HG02938 (cell line): ENCODE measurements around the gene MST1R.
"Not testable (repeated sequence)": the region's sequence is repeated elsewhere in the genome, so short reads cannot be mapped to it uniquely, and the experiment has no call there.

Experiments used
- ATAC-seq: cut with Tn5 transposase; IDR thresholded peaks from one replicate; pipeline ENCODE4 v1.9.1; 2021; ENCODE audit warnings: mild to moderate bottlenecking, moderate library complexity; ENCODE audit not compliant: unreplicated experiment

The MST1R gene

GRCh38 chr3:49912881-49913281 lies 9.2 kb upstream of the MST1R start:
- no peak for ATAC-seq

DNA sequence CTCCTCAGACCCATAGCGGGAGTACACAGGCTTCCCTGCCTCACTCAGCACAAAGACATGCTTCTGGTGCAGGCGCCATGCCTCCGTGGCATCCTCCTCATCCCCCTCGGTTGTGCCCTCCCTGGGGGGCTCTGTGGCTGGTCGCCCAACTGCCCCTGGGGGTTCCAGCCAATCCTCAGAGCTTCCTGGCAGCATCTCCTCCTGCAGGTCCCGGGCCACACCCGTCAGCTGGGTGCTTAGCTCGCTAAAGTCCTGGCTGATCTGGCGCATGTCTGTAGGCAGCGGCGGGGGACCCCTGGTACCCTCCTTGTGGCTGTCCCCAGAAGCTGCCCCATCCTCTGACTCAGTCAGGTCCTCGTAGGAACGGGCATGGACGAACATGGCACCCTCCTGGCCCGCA lies 7.9 kb upstream of the MST1R start:
- ATAC-seq: no peak

- ATAC-seq: no peak
Measured at GRCh38 chr3:49911124-49911420, 7.4 kb upstream of the MST1R start.

DNA sequence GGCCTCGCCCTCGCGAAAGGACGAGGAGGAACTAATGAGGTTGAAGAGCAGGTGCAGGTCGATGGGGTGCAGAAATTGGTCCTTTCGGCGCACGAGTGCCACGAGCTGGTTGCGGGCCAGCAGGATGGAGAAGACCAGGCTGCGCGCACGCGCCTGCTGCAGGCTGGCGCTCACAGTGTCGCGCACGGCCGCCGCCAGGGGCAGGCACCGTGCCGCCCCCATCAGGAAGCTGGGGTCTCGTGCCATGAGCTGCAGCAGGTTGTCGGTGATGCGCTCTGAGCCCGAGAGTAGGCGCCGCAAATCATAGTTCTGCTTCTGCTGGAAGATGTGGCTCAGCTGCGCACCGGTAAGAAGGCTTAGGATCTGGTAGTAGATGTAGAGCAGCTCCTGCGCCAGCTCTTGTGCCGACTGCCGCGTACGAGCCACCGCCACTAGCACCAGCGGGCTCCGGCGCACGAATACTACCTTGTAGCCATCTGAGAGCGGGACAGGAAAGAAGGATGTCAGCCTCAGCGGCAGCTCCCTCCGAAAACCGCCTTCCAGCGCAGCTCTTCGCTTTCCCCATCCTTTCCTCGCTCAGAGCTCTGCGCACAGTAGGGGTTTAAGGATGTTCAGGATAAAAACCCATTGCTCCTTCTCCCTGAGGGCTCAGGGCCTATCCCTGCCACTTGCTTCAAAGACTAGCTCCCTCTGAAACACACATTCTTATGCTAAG lies 6.9 kb upstream of the MST1R start:
- ATAC-seq: no peak

GRCh38 chr3:49908373-49909199 lies 4.9 kb upstream of the MST1R start:
- no peak for ATAC-seq

GRCh38 chr3:49906073-49906743 lies 2.5 kb upstream of the MST1R start:
- no peak for ATAC-seq

DNA sequence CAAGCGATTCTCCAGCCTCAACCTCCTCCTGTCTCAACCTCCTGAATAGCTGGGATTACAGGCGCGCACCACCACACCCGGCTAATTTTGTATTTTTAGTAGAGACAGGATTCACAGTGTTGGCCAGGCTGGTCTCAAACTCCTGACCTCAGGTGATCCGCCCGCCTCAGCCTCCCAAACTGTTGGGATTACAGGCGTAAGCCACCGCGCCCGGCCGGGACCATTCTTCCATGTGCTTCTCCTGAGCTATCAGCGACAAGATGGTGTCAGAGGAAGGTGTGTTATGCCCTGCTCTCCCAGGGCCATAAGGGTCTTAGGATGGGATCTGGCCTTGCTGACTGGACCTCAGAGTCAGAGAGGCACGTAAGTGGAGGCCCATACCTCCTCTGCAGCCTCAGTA lies 775 bp upstream of the MST1R start:
- not testable (repeated sequence) for ATAC-seq

GRCh38 chr3:49902511-49903345 lies 945 bp downstream of the MST1R start:
- no peak for ATAC-seq

DNA sequence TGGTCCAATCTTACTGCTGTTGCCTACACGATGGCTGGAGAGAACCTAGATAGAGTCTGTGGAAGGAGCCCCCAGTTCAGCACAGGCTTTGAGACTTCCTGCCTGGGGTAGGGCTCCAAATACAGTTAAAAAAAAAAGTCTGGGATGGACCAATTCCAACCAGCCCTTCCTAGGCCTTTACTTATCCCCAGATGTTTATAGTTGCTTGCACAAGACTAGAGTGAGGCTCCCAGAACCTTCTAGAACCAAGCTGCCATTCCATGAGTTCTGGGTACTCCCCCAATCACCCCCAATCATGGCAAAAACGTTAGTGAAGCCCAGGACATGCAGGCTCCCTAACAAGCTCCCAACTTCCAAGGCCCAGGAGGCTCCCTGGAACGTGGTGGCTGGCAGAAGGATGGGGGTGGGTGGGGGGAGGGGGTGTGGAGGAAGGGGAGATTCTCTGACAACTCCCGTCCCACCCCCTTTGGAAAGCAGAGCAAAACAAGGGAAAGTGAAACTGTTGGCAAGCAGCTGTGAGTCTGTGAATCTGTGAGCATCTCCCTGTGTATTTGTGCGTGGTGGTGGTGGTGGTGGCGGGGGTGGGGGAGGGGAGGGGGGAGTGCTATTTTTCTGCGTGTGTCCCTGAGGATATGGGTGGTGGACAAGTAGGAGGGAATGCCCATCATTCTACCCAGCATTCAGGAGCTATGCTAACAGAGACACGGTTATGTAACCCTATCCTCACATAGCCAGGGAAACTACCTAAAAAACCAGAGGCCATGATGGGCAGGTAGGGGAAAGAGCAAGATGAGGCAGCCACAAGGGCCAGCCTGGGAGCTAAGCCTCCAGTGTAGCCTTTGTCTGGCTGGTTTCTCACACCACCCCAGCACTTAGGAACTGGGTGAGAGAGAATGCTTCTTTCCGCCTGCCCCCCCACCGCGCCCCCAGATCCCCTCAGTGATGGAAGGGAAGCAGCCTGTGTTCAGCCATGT lies 2.0 kb downstream of the MST1R start:
- no peak for ATAC-seq

DNA sequence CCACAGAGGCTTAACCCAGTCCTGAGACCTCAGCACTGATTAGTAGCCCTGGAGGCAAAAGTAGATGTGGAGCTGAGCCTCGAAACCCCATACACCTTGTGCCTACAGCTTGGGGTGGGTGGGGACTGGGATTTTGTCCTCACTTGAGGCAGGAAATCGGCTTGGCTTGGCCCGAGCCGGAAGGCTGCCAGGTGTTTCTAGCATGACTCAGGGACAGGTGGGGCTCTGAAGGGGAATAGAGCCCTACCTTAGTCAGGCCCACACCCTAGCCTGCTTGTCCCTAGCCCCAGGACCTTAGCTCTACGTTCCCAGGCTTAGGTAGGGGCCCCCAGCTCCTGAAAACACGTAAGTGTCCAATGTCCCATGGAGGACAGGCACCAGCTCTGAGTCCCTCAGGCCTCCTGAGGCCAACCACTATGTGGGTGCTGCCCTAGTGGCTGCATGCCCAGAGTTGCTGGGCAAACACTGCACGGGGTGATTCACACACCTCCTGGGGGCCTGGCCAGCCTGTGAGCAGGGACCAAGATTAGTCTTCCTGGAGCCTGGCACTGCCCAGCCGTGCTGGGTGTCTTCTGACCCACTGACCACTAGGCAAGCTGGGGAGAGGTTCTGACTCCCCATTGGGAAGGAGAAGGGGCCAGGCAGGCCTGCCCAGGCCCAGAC lies 3.1 kb downstream of the MST1R start:
- no peak for ATAC-seq

DNA sequence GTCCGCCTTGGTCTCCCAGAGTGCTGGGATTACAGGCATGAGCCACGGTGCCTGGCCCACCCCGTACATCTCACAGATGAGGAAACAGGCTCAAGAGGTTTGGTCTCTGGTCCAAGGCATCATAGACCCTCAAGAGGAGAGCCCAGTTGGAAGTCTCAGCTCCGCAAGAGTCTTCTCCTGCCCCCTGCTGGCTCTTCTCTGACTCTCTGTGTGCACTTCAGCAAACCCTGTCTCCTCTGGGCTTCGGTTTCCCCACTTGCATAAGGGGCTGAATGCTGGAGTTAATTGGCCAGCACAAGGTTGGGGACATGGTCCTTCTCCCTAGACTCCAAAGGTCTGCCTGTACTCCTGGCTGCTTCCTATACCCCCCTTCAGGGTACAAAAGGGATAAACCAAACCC lies 3.9 kb downstream of the MST1R start:
- no peak for ATAC-seq

DNA sequence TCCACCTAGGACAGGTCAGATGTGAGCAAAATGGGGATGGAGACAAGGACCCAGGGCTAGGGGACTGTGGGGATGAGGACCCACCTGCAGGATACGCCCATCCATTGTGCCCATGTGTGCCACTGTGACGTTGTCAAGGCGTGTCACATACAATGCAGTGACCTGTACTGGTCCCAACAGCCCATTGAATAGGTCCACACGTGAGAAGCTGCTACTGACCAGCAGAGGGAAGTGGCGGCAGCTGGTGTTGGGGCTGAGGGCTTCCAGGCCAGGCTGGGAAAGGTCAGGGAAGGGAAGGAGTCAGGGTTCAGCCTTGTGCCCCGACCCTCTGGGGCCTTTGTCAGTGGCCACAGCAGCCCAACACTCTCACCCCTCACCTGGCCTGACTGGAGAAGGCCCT lies 4.7 kb downstream of the MST1R start:
- no peak for ATAC-seq

DNA sequence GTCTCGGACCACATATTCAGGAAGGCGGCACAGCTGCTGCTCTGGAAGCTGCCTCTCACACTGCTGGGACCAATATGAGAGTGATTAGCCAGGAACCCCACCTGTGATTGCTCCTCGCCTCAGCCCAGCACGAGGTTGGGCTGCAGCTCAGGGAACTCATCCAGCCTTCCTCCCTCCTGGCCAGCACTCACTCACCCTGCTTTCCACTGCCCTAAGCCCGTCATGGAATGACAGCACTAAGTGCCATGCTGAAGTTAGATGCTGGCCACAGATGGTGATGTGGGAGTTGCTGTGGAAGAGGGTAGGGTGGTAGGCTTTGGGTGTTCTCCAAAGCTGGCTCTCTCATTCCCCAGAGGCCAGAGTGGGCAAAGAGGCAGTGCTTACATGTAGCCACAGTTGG lies 7.3 kb downstream of the MST1R start:
- no peak for ATAC-seq

DNA sequence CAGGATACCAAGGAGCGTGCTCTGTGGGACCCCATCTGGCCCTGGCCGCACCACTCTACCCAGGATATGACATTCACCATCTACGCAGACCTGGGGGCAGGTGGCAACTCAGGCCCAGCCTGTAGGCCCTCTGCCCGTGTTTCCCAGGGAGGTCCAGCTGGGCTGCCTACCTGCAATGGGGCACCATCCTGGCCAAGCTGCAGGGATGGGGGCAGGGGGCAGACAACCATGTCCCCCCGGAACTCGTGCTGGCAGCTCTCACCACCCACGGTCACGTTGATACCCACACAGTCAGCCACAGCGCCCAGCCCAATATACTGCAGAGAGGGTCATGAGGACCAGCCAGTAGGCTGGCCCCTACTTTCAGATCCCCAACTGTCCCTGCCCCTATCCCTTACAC lies 7.9 kb downstream of the MST1R start:
- ATAC-seq: no peak

GRCh38 chr3:49889296-49889695 lies 14.4 kb downstream of the MST1R start:
- no peak for ATAC-seq

- no peak for ATAC-seq
Measured at GRCh38 chr3:49886922-49887265, 16.8 kb downstream of the MST1R start.

GRCh38 chr3:49883998-49884397 lies 19.7 kb downstream of the MST1R start:
- no peak for ATAC-seq

DNA sequence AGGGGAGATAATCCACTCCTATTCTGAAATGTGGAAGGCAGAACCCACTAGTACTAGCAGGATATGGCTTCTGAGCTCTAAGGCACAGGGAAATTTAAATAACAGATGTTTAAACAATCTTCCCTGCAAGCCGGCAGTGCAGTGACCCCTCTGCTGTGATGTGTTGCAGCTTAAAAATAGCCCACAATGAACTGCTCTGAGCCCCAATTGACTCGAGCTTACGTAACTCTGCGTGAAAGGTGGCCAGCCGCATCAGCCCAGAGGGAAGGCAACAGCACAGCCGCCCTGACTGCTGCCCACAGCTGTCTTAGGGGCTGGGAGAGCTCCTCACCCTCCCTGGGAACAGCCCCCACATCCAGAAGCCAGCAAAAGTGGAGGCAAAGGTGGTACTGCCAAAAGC lies 21.5 kb downstream of the MST1R start:
- no peak for ATAC-seq

DNA sequence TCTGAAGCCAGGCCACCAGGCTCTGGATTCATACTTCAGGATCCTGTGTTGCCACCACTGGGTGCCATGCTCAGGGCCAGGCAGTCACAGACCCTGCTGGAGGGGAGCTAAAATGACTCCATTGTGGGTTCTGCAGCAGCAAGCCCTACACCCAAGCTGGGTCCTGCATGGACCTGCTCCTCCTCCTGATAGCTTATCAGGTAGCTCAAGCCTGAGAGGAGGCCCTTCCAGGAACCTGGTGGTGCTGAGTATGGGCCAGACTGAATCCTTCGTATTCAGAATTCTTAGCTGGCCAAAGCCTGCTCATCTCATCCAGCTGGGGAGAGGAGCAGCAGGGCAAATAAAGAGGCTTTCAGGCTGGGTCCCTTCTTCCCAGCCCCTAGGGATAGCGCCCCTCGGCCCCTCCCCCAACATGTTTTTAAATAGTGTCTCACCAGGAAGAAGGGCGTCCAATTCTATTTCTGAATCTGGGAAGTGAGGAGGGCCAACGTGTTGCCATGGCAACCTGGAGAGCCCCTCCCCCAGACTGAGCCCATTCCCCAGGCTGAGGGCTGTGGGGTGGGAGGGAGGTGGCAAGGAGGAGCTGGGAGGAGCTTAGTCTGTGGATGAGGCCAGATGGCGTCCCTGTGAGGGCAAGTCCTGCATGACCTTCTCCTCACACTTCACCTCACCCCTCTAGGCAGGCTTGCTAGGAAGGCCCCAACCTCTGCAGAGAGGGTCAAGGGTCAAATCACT lies 22.9 kb downstream of the MST1R start:
- ATAC-seq: no peak
